Ascending aorta (tissue), 2 donors: ENCODE data around the gene CALM1. TPM values are rescaled to one million over a fixed set of nuclear protein-coding genes. Genes with fewer than 3 reads are reported as not detected.

Experiments used
- DNase-seq, 2 donors: peaks; one replicate each; pipeline ENCODE4 v3.0.0-alpha.2; 2019; ENCODE audit warnings: low spot score in 2 of 2
- H3K27ac ChIP-seq, 2 donors: fragments of 200-600 bp; sonication (generic); one replicate each; pipeline ENCODE4 v1.5.1; 2016 to 2017; ENCODE audit warnings: mild to moderate bottlenecking in 1 of 2
- H3K27me3 ChIP-seq: fragments of 200-600 bp; sonication (generic); one replicate; pipeline ENCODE4 v1.5.1; 2017
- H3K36me3 ChIP-seq, 2 donors: fragments of 200-600 bp; sonication (generic); one replicate each; pipeline ENCODE4 v1.5.1; 2016
- H3K4me1 ChIP-seq, 2 donors: fragments of 200-600 bp; sonication (generic); one replicate each; pipeline ENCODE4 v1.5.1; 2016 to 2017; ENCODE audit warnings: mild to moderate bottlenecking in 1 of 2
- H3K4me3 ChIP-seq, 2 donors: fragments of 200-600 bp; sonication (generic); one replicate each; pipeline ENCODE4 v1.5.1; 2016 to 2017; ENCODE audit warnings: mild to moderate bottlenecking in 1 of 2
- H3K9me3 ChIP-seq, 2 donors: fragments of 200-600 bp; sonication (generic); one replicate each; pipeline ENCODE4 v1.5.1; 2016
- intact Hi-C: fragments of 100-400 bp; cut with DNase I; formaldehyde crosslinking; loops from one replicate; pipeline ENCODE4 v1.15.1; 2023
- total RNA-seq: library from RNA; depleted of rRNA; stranded (reverse); fragments of >200 nt; gene quantifications from one replicate; pipeline ENCODE4 v1.1.0, GENCODE V29; 2016
- TF ChIP-seq, protein P1 (sequence below), 3 experiments: fragments of 200-600 bp in 2 of 3; fragments of 450-650 bp in 1 of 3; sonication (generic) in 2 of 3; IDR thresholded peaks; one replicate each; pipeline ENCODE4 v1.5.1; 2016 to 2019; ENCODE audit warnings: antibody characterized with exemption in 3 of 3, mild to moderate bottlenecking in 1 of 3, moderate library complexity in 1 of 3

CALM1 gene
- total RNA-seq, 1 donor from 2014 or later = 178 TPM

DNA sequence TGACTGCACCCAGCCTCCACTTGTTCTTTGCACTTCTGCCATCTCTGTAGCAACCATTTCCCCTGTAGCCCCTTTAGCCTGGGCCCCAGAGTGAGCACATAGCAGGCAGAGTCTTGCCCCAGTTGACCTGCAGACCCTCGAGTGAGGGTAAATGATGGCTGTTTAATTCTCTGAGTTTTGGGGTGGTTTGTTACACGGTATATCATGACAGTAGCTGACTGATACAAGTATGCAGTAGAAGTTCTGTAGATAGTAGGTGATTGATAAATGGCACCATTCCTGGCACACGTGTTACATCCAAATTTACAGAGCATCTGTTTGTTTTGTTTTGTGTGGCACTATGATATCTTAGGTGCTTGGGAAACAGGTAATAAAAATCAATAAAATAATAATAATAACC is 32.4 kb downstream of the CALM1 start:
- Histone ChIP-seq H3K27me3 (no peaks in the 10 kb centered on the region), H3K4me1 (no peaks in the 10 kb centered on the region), H3K36me3 (no peaks in the 10 kb centered on the region), H3K4me3 (no peak overlapping the region), H3K9me3 (no peaks in the 10 kb centered on the region), H3K27ac (no peak overlapping the region)
- TF ChIP-seq, protein P1, sequence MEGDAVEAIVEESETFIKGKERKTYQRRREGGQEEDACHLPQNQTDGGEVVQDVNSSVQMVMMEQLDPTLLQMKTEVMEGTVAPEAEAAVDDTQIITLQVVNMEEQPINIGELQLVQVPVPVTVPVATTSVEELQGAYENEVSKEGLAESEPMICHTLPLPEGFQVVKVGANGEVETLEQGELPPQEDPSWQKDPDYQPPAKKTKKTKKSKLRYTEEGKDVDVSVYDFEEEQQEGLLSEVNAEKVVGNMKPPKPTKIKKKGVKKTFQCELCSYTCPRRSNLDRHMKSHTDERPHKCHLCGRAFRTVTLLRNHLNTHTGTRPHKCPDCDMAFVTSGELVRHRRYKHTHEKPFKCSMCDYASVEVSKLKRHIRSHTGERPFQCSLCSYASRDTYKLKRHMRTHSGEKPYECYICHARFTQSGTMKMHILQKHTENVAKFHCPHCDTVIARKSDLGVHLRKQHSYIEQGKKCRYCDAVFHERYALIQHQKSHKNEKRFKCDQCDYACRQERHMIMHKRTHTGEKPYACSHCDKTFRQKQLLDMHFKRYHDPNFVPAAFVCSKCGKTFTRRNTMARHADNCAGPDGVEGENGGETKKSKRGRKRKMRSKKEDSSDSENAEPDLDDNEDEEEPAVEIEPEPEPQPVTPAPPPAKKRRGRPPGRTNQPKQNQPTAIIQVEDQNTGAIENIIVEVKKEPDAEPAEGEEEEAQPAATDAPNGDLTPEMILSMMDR (IDR thresholded peaks at IDR 0.05) = no peak
- no peak for DNase-seq
- intact Hi-C loops = no loop called here

DNA sequence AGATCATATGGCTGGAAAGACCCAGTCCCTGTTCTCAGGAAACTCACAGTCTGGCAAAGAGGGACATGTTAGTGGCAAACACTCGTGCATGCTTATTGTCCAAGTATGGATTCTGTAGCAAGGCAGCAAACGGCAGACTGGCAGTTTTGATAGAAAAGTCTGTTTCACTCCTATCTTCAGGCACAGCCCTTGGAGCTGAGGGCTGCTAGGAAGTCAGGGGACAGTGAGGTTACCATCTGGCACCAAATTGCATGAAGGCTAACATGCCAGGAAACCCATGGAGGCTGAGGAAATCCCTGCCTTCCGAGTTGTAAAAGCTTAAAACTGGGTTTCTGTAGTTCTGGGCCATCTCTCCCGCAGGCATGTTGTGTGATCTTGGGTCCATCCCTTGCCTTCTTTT is 32.9 kb downstream of the CALM1 start:
- H3K27me3 ChIP-seq = no peaks in the 10 kb centered on the region
- H3K36me3 ChIP-seq = no peaks in the 10 kb centered on the region

GRCh38 chr14:90434370-90435020 is 37.7 kb downstream of the CALM1 start:
- no peak overlapping the region for H3K4me3 ChIP-seq
- no peak overlapping the region for H3K27ac ChIP-seq
- H3K9me3 ChIP-seq = no peaks in the 10 kb centered on the region
- no peaks in the 10 kb centered on the region for H3K27me3 ChIP-seq
- H3K36me3 ChIP-seq = no peaks in the 10 kb centered on the region
- intact Hi-C loops = no loop called here
- DNase-seq = no peak
- H3K4me1 ChIP-seq = no peaks in the 10 kb centered on the region
- TF ChIP-seq, protein P1 (IDR thresholded peaks at IDR 0.05) = no peak

More for the DNA sequence above, 32.9 kb downstream of the CALM1 start:
- TF ChIP-seq, protein P1 (IDR thresholded peaks at IDR 0.05) = no peak
- Histone ChIP-seq H3K4me3 (no peak overlapping the region), H3K9me3 (no peaks in the 10 kb centered on the region), H3K27ac (no peak overlapping the region), H3K4me1 (no peaks in the 10 kb centered on the region)
- DNase-seq = no peak
- intact Hi-C loops = no loop called here

DNA sequence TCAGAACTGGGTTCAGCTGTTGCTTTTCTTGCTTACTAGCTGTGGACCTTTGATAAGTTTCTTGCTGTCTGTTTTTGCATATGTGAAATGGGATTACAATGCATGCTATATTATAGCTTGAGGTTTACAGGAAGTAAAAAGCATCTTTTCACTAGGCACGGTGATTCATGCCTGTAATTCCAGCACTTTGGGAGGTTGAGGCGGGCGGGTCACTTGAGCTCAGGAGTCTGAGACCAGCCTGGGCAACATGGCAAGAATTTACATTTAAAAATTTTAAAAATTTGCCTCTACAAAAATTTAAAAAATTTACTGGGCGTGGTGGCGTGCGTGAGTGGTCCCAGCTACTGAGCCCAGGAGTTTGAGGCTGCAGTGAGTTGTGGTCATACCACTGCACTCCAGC is 42.0 kb downstream of the CALM1 start:
- H3K9me3 ChIP-seq = no peaks in the 10 kb centered on the region
- H3K36me3 ChIP-seq = no peaks in the 10 kb centered on the region
- no peak overlapping the region for H3K27ac ChIP-seq
- intact Hi-C loops = no loop called here
- no peak for DNase-seq
- no peak overlapping the region for H3K4me3 ChIP-seq
- TF ChIP-seq, protein P1 (IDR thresholded peaks at IDR 0.05) = no peak
- no peaks in the 10 kb centered on the region for H3K27me3 ChIP-seq
- no peaks in the 10 kb centered on the region for H3K4me1 ChIP-seq

DNA sequence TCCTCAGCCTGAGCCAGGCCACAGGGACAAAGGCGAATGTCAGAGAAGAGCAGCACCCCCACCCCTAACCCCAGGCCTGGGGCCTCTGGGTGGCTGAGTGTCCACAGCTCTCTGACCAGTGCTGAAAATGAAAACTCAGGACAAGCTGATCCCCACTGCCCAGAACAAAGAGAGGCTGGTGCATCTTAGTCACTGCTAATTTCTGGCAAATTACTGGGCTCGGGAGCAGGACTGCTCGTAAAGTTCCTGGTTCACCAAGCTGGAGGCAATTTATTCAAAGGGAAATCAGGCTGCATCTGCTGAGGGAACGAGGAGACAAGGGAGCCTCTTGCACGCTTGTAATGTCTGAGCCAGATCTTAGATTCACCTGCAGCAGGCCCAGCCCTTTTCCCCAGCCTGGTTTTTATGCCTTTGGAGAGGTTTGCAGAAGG is 43.2 kb downstream of the CALM1 start:
- no peaks in the 10 kb centered on the region for H3K4me1 ChIP-seq

More for the DNA sequence above, 43.2 kb downstream of the CALM1 start:
- no peak for DNase-seq
- no peaks in the 10 kb centered on the region for H3K36me3 ChIP-seq
- no peaks in the 10 kb centered on the region for H3K27me3 ChIP-seq
- no peaks in the 10 kb centered on the region for H3K9me3 ChIP-seq
- no peak overlapping the region for H3K4me3 ChIP-seq
- TF ChIP-seq, protein P1 (IDR thresholded peaks at IDR 0.05) = no peak
- intact Hi-C loops = no loop called here
- H3K27ac ChIP-seq = no peak overlapping the region
